HEK293 (cell line): ENCODE measurements around the gene MEGF6.

Experiments used
- KLF1 ChIP-seq: fragments of 450-650 bp; formaldehyde crosslinking; IDR thresholded peaks from 2 replicates; pipeline ENCODE4 v1.5.1; 2016; ENCODE audit warnings: missing biosample characterization, missing genetic modification characterization
- ZNF121 ChIP-seq: fragments of 450-650 bp; formaldehyde crosslinking; IDR thresholded peaks from 2 replicates; pipeline ENCODE4 v1.5.1; 2016; ENCODE audit warnings: missing biosample characterization, missing genetic modification characterization
- ZNF24 ChIP-seq: fragments of 450-650 bp; formaldehyde crosslinking; IDR thresholded peaks from 2 replicates; pipeline ENCODE4 v1.5.1; 2016; ENCODE audit warnings: missing biosample characterization, missing genetic modification characterization
- ZNF513 ChIP-seq: fragments of 450-650 bp; IDR thresholded peaks from 2 replicates; pipeline ENCODE4 v1.5.1; 2018; ENCODE audit warnings: missing biosample characterization, missing genetic modification characterization
- ZNF670 ChIP-seq: fragments of 450-650 bp; formaldehyde crosslinking; IDR thresholded peaks from 2 replicates; pipeline ENCODE4 v1.5.1; 2016; ENCODE audit warnings: missing biosample characterization, missing genetic modification characterization, low read depth

DNA sequence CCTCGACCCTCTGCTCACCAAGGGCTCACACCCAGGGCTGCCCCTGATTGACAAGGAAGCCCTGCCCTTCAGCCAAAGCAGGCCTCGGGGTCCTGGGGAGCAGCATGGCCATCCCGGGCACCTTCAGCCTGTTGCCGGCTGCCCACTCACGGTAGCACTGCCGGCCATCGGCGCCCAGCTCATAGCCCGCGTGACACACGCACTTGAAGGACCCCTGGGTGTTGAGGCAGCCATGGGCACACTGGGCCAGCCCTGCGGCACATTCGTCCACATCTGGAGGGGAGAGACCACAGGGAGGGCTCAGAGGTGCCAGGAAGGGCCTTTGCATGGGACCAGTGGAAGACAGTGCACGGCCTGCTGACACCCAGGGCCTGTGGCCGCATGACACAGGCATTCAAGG, 99.5 kb downstream of the MEGF6 start:
- TF ChIP-seq ZNF670 (tag by site-specific recombination) (no peak), ZNF513 (tag by site-specific recombination) (no peak), KLF1 (tag by site-specific recombination) (no peak), ZNF121 (tag by site-specific recombination) (no peak), ZNF24 (tag by site-specific recombination) (no peak)
